PFSK-1 (cell line): ENCODE measurements around the gene TRAPPC3.

ENCODE experiments used
- FOXP2 ChIP-seq: optimal IDR thresholded peaks from 2 replicates; pipeline ENCODE3; 2011; ENCODE audit warnings: borderline replicate concordance, control low read depth, inconsistent platforms; ENCODE audit not compliant: insufficient read depth; ENCODE audit errors: extremely low read length, extremely low read depth
- POLR2AphosphoS5 ChIP-seq: IDR thresholded peaks from 2 replicates; pipeline ENCODE4 v1.6.1; 2012; ENCODE audit warnings: low read depth, mild to moderate bottlenecking, control low read depth, low read length, moderate library complexity
- REST ChIP-seq, 2 experiments: IDR thresholded peaks; 2 replicates each; pipeline versions ENCODE4 v1.6.1 to v1.8.0; 2011 to 2012; ENCODE audit warnings: low read depth in 2 of 2, low read length in 2 of 2, control low read depth in 1 of 2, inconsistent platforms in 1 of 2, mild to moderate bottlenecking in 1 of 2, moderate library complexity in 1 of 2; ENCODE audit not compliant: insufficient read depth in 1 of 2
- SIN3A ChIP-seq: IDR thresholded peaks from 2 replicates; pipeline ENCODE4 v1.6.1; 2012; ENCODE audit warnings: mild to moderate bottlenecking, low read length, moderate library complexity, borderline replicate concordance; ENCODE audit not compliant: insufficient read depth
- TAF1 ChIP-seq: IDR thresholded peaks from 2 replicates; pipeline ENCODE4 v1.6.1; 2012; ENCODE audit warnings: low read length, control low read depth, borderline replicate concordance; ENCODE audit not compliant: insufficient read depth

- TF ChIP-seq REST (IDR thresholded peaks at IDR 0.05; ENCODE audit: insufficient read depth in 1 of 2, low read depth in 2 of 2, low read length in 2 of 2) (no peak), POLR2AphosphoS5 (no peak), SIN3A (no peak), TAF1 (no peak), FOXP2 (no peak)
These were observed 55.4 kb downstream of the TRAPPC3 start for GRCh38 chr1:36093929-36094328.
